IPS-11a (cell line): ENCODE measurements around the gene DDR2.

Source experiments
- H3K4me3 ChIP-seq: one replicate; pipeline ENCODE4 v1.5.1; 2013; ENCODE audit warnings: low read depth, low read length, control low read depth

The DDR2 gene

GRCh38 chr1:162670928-162671663 lies 38.8 kb downstream of the DDR2 start:
- no peak overlapping the region for H3K4me3 ChIP-seq

DNA sequence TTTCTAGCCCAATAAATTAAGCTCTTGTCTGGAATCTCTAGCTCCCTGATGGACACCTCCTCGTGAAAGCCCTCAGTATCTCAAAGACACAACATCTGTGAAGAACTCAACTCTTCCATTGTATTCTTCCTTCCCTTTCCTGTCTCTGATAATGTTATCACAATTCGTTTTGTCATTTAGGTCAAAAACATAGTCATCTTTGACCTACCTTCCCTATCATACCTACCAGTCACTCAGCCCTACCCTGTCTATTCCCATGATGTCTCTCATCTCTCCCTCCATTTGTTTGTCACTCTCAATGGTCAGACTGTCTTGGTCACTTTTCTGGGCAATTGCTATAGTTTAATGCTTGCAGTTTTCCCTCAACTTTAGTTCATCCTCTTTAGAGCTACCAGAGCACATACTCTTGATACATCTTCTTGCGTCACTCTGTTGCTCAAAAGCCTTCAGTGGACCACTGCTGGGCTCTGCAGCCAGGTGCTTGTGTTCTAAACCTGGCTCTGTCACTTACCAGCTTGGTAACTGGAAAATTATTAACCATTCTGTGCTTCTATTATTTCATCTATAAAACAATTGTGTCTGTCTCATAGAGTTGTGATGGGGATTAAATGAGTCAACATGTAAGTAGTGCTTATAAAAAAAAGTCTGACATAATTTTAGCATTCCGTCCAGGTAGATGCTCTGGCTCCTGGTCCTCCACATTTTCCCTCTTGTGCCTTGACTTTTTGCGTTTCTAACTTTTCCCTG lies 39.6 kb downstream of the DDR2 start:
- no peak overlapping the region for H3K4me3 ChIP-seq

- H3K4me3 ChIP-seq, result no peak overlapping the region
These were observed 40.5 kb downstream of the DDR2 start for GRCh38 chr1:162672622-162673260.

DNA sequence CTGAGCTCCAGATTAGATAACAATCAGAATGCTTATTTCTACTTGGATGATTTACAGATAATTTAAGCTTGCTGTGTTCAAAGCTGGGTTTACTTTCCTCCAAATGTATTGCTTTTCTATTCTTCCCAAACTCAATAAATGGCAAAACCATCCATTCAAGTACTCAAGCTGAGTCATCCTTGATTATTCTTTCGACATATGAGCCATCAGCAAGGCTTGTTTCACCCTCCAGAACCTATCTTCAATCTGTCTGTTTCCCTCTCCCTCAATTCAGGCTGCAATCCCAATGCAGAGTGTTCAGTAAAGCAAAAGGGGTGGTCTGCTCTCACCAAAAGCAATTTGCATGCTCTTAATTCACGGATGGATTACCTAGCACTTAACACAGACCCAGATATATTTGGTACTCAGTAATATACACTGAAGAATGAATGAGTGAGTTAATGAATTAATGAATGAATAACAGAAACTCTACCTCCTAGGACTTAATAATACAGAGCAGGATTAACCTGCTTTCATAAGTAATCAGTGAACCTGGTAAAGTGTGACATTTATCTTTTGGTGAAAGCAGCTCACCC lies 41.9 kb downstream of the DDR2 start:
- no peak overlapping the region for H3K4me3 ChIP-seq

DNA sequence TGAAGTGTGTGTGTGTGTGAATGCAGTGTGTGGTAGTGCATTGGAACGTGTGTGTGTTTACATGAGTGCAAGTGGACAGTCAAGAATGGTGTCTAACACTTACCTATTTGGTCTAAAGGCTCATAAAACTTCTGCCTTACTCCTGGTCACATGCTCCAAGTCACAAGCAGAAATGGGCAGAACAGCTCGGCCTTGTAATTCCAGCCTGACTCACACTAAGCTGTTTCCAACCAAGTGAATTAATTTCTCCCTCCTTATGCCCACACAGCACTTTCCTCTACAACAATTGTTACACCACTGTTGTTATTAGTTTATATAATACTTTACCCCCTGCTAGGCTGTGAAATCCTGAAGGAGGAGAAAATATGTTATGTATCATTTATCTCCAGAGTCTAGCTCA lies 43.8 kb downstream of the DDR2 start:
- no peak overlapping the region for H3K4me3 ChIP-seq

DNA sequence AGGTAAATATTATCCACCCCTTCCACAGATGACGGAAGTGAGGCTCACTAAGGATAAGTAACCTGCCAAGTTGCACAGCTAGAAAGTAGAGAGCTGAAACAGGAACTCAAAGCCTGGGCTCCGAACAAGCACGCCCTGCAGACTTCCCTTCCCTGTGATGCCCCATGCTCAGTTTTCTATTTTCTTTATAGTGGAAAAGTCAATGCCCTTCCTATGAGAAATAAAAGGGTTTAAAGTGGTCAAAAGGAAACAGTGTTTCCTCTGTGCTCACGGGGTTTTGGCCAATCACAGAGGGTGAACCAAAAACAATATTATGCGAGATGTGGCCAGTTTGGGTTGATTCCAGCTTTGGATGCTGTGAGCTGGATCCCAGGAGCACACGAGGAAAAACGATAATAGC lies 44.5 kb downstream of the DDR2 start:
- no peak overlapping the region for H3K4me3 ChIP-seq

DNA sequence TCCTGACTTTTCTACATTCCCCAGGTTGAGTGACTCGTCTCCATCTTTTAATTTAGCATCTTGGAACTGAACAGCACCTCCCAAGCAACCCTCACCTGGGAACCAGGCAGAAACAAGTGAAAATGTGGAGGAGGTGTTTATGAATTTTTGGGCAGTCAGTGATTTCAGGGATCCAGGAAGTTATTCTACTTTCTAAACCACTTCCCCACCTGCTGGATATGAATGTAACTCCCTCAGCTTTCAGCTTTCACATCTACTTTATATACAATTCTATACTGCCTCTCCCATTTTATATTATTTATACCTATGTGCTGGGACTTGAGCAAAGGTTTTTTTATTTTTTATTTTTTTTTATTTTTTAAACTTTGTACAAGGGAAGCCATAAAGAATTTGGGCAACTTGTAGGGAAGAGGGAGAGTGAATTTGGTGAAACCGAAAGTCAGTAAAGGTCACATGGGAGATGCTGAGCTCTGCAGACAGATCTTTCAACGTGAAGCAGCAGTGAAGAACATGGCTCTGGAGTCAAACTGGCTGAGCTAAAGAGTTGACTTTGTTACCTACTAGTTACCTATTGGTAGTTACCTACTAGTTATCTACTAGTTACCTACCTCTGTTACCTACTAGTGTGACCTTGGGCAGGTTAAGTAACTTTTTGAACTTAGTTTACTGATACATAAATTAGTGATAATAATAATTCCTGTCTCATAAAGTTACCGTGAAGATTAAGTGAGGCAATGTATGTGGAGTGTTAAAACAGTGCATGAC lies 45.5 kb downstream of the DDR2 start:
- H3K4me3 ChIP-seq, result no peak overlapping the region

GRCh38 chr1:162678439-162678838 lies 46.2 kb downstream of the DDR2 start:
- H3K4me3 ChIP-seq, result no peak overlapping the region

DNA sequence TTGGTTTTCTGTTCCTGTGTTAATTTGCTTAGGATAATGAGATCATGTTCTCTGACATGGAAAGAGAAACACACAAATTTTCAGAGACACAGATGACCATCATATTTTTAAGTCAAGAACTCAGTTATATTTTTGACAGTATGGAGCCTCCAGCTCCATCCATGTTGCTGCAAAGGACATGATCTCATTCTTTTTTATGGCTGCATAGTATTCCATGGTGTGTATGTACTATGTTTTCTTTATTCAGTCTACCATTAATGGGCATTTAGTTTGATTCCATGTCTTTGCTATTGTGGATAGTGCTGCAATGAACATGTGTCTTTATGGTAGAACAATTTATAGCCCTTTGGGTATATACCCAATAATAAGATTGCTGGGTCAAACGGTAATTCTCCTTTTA lies 47.0 kb downstream of the DDR2 start:
- no peak overlapping the region for H3K4me3 ChIP-seq

- no peak overlapping the region for H3K4me3 ChIP-seq
These were observed 48.3 kb downstream of the DDR2 start for GRCh38 chr1:162680419-162681121.

DNA sequence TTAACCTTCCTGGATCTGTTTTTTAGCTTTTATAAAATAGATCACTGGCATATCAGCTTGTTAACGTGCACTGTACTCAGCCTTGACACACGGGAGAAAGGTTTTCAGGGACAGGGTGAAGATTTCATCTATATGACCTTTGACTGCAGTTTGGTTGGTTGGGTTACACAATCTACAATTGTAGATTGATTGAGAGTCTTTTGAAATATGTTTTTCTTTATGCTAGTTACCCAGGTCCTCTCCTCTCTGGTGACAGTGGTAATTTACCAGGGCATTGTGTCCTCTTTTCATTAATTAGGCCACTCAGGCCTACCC lies 48.8 kb downstream of the DDR2 start:
- H3K4me3 ChIP-seq, result no peak overlapping the region

DNA sequence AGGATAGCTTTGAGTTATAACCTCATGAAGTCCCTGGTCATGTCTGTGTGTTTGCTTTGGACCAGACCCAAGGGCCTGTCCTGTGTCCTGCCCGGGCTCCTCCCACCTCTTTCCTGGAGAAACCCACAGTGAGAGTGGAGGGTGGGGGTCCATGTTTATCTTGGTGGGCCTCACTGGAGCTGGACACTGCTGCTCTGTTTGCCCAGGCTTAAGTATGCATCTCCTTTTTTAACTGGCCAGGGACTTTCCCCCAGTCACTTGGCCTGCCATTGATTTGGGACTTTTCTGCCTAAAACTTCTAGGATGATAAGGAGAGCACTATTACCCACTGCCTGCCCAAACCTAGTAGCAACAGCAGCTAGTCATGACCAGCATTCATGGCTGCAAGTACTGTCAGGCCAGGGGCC lies 49.8 kb downstream of the DDR2 start:
- H3K4me3 ChIP-seq, result no peak overlapping the region

DNA sequence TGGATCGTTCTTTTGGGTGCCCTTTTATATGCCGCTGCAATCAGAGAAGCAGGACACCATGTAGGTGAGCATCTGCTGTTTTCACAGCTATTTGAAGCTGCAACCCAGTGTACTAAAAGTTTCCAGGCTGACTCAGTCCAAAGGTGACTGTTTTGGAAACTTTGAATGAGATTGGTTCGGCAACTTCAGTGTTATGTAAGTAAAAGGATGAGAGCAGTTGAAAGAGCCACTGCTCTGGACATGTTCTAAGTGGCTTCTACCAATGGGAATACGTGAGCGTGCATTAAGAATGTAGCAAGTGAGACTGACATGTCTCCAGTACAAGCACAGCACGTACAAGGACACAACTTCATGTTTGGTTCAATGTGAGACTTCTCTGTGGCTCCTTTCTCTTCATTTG lies 55.6 kb downstream of the DDR2 start:
- no peak overlapping the region for H3K4me3 ChIP-seq

DNA sequence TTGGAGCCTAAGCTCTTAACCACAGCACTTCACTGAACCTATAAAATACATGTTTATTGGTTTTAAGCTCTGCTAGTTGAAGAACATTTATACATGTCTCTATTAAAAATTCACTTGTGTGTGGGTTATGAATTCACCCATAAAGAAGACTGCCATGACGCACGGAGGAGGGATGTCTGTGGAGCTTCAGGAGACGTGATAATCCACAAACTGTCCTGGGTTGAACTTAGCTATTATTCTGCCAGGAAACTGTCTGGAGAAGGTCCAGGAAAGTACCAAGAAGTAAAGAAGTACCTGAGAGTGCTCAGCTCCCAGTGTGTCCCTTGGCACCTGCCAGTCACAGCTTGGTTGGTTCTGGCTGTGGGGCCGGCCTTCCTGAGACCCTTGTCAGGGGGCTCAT lies 56.3 kb downstream of the DDR2 start:
- no peak overlapping the region for H3K4me3 ChIP-seq

GRCh38 chr1:162688931-162689330 lies 56.7 kb downstream of the DDR2 start:
- H3K4me3 ChIP-seq, result no peak overlapping the region

DNA sequence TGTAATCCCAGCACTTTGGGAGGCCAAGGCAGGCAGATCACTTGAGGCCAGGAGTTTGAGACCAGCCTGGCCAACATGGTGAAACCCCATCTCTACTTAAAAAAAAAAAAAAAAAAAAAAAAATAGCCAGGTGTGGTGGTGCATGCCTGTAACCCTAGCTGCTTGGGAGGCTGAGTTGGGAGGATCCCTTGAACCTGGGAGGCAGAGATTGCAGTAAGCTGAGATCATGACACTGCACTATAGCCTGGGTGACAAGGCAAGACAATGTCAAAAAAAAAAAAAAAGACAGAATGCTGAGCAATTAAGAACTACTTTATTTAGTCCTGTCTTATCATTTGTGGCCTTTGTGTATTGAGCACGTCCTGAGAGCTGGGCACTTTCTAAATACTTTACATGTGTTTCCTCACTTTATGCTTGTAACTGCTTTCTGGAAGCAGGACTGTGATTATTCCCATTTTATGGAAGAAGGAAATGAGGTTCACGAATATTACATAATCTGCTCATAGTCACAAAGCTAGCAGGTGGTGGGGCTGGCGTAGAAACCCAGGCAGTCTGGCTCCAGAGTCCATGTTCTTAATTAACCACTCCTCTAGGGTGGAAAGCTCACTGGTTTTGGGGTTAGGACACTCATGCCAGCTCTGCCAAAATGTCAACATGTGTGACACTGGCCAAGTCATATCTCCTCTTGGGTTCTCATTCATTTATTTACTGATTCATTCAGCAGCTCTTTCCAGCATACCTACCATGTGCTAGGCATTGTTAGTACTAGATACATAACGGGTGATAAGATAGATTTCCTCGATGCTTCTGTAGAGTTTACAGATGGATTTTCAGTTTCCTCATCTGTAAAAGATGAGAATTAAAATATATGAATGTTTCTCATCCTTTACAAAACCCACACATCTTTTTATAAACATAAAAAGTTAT lies 57.7 kb downstream of the DDR2 start:
- no peak overlapping the region for H3K4me3 ChIP-seq

DNA sequence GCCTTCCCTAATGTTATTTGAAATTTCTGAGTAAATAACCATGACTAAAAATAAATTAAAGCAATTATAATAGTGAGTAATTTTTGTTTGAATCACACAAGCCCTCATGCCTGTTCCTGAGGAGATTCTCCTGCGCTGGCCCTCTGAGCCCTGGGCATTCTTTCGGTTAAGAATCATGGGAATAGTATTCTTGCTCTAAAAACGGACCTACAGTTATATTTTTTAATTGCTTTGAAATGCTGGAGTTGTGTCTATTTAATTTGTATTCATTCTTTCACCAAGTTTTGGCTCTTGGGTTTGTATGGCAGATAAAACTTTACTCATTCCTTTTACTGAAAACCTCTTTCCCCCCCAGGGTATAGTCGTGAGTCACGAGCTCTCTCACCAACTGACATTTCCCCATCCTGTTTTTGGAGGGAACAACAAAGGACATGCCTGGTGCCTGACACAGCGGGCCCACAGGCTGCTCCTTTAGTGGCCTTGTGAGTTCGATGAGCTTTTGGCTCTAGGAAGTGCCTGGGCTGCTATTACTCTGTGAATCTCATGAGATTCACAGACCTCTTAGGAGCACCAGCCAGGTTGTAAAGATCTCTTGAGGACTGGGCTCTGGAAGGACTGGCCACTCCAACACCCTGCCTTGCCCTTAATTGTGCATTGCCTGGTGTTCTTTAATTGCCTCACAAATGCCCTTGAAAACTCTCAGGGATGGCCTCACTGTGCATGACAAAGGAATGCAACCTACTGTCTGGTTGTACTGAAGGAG lies 58.6 kb downstream of the DDR2 start:
- H3K4me3 ChIP-seq, result no peak overlapping the region

- no peak overlapping the region for H3K4me3 ChIP-seq
These were observed 59.8 kb downstream of the DDR2 start for GRCh38 chr1:162691999-162692575.
